Measurements from ENCODE around the gene MLH3. TPM values are rescaled to one million over a fixed set of nuclear protein-coding genes. Genes with fewer than 3 reads are reported as not detected.

MLH3 gene
- total and polyA plus RNA-seq, 9 donors: 14.8 to 36.4 (median 26.2) TPM

DNA sequence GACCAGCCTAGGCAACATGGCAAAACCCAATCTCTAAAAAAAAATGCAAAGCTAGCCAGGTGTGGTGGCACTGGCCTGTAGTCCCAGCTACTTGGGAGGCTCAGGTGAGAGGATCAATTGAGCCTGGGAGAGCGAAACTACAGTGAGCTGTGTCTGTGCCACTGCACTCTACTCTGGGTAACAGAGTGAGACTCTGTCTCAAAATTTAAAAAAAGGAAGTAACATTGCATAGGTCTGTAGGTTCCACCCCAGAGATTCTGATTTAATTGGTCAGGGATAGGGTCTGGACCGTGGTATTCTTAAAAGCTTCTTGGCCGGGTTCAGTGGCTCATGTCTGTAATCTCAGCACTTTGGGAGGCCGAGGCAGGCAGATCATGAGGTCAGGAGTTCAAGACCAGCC is 44.4 kb upstream of the MLH3 start:
- no peaks in the 10 kb centered on the region for H3K27me3 ChIP-seq
- no peak for TF ChIP-seq CTCF (IDR thresholded peaks at IDR 0.05)
- WGBS, 3 donors: 85 to 88% (median 87%) methylated on average over 4 of the region's 4 CpGs
- H3K4me1 ChIP-seq (ENCODE audit: insufficient read depth): no peaks in the 10 kb centered on the region
- H3K4me3 ChIP-seq: no peak overlapping the region
- no peaks in the 10 kb centered on the region for H3K36me3 ChIP-seq
- no peak overlapping the region for H3K27ac ChIP-seq
- H3K9me3 ChIP-seq: no peaks in the 10 kb centered on the region
- intact Hi-C loops (cut with DNase I): no loop called here
- no peak for DNase-seq

DNA sequence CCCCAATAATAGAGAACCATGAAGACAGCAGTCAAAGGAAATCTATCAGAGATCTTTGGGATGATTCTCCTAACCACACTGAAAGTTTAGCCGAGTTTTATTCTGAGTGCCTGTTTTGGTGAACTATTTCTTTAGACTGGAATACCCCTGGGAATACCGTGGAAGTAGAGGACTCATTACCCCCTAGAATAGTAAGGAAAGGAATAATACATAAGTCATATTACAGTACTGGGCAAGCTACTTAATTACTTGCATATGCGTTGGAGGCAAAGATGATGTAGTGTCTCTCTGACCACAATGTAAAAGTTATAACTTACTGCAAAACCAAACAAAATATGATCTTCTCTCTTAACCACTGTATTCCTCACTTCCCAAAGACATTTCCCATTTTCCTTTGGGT is 43.6 kb upstream of the MLH3 start:
- H3K27me3 ChIP-seq: no peaks in the 10 kb centered on the region
- H3K4me1 ChIP-seq (ENCODE audit: insufficient read depth): no peaks in the 10 kb centered on the region
- H3K36me3 ChIP-seq: no peaks in the 10 kb centered on the region
- DNase-seq: no peak
- TF ChIP-seq POLR2A (IDR thresholded peaks at IDR 0.05) (no peak), EP300 (IDR thresholded peaks at IDR 0.05) (no peak), CTCF (IDR thresholded peaks at IDR 0.05) (no peak)
- H3K27ac ChIP-seq: no peak overlapping the region
- no peaks in the 10 kb centered on the region for H3K9me3 ChIP-seq
- 87 to 93% (median 93%) methylated on average over 3 of the region's 3 CpGs for WGBS, 3 donors
- intact Hi-C loops (cut with DNase I): loop anchor here in 1 of 4 donors (5.0 kb wide), 1 partner anchor 148 kb away; no protein-coding TSS in a partner anchor
- no peak overlapping the region for H3K4me3 ChIP-seq

DNA sequence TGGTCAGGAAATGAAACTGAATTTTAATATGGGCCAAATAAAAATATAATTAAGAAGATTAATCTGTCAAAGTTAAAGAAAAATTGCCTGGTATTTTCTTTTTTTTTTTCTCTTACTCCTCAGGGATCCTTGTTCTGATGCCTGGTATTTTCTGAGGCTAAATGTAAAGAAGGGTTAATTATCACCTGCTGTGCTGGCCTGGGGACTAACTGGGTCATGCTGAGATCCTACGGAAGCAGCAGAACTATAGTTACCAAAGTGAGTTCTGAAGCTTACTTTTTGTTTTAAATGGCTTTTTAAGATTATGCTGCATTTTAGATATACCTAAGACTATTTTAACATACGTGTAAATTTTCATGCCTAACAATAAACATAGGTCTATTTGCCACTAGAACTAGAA is 41.4 kb upstream of the MLH3 start:
- no peaks in the 10 kb centered on the region for H3K27me3 ChIP-seq
- 81 to 85% (median 84%) methylated on average over 2 of the region's 2 CpGs for WGBS, 3 donors
- DNase-seq: no peak
- intact Hi-C loops (cut with DNase I): loop anchor here in 1 of 4 donors (5.0 kb wide), 1 partner anchor 145 kb away; no protein-coding TSS in a partner anchor
- no peaks in the 10 kb centered on the region for H3K9me3 ChIP-seq
- no peak overlapping the region for H3K27ac ChIP-seq
- H3K4me3 ChIP-seq: no peak overlapping the region
- TF ChIP-seq POLR2A (IDR thresholded peaks at IDR 0.05) (no peak), EP300 (IDR thresholded peaks at IDR 0.05) (no peak), CTCF (IDR thresholded peaks at IDR 0.05) (no peak)
- H3K4me1 ChIP-seq (ENCODE audit: insufficient read depth): no peaks in the 10 kb centered on the region
- H3K36me3 ChIP-seq: no peaks in the 10 kb centered on the region

DNA sequence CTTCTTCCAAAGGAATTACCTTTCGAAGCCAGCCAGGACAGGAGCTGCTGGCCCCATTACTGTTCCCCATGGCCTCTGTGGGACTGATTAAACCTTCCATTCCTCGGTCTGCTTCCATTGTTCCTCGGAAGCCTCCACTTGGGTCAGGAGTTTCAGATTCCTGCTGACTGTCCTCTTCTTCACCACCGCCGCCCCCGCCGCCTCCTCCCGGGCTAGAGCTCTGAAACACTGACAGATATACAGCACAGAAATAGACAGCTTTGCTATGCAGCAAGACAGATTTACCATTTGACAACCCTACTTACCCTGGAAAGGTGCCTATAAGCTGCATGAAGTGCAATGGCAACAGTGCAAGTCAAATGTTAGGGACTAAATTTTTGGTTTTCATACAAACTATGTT is 40.0 kb upstream of the MLH3 start:
- no peak overlapping the region for H3K27ac ChIP-seq
- no peaks in the 10 kb centered on the region for H3K4me1 ChIP-seq (ENCODE audit: insufficient read depth)
- no peaks in the 10 kb centered on the region for H3K27me3 ChIP-seq
- no peak for DNase-seq
- no peak overlapping the region for H3K4me3 ChIP-seq
- H3K36me3 ChIP-seq: no peaks in the 10 kb centered on the region
- intact Hi-C loops (cut with DNase I): loop anchor here in 1 of 4 donors (5.0 kb wide), 1 partner anchor 144 kb away; no protein-coding TSS in a partner anchor
- H3K9me3 ChIP-seq: no peaks in the 10 kb centered on the region
- WGBS, 3 donors: 74 to 83% (median 82%) methylated on average over 8 of the region's 8 CpGs
- no peak for TF ChIP-seq CTCF (IDR thresholded peaks at IDR 0.05)
- no peak for TF ChIP-seq EP300 (IDR thresholded peaks at IDR 0.05)
- no peak for TF ChIP-seq POLR2A (IDR thresholded peaks at IDR 0.05)

Measured in ovary (tissue), 9 donors.